CD4-positive, alpha-beta T cell treated with Interleukin-4 for 4 hours (primary cell): ENCODE results near the gene DNPH1.

ENCODE experiments used
- DNase-seq: peaks from one replicate; pipeline ENCODE4 v3.0.0-alpha.2; 2020

DNPH1 gene

DNA sequence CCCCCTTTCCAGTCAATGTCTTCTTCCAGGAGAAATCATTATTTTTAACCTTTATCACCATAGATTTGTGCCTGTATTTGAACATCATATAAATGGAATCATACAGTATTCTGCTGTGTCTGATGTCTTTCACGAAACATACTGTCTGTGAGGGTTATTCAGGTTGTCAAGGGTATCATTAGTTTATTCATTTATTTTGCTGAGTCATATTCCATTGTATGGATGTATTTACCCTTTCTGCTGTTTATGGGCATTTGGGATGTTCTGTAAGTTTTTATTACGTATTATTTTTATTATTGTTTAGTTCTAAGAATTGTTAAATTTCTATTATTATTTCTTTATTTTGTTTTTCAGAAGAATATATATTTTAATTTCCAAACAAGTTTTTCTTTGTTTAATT lies 22.0 kb downstream of the DNPH1 start:
- no peak for DNase-seq

DNA sequence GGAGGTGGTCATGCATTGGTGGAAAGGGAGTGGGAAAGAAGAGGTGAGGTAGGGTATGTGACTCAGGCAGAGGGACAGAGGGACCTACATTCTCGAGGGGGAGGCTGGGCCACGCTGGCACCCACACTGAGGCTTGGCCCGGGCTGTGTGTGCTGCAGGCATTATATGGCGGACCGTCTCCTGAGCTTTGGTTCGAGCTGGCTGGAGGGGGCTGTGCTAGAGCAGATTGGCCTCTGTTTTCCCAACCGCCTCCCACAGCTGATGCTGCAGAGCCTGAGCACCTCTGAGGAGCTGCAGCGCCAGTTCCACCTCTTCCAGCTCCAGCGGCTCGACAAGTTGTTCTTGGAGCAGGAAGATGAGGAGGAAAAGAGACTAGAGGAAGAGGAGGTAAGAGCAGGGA lies 23.4 kb downstream of the DNPH1 start:
- DNase-seq, result no peak

DNA sequence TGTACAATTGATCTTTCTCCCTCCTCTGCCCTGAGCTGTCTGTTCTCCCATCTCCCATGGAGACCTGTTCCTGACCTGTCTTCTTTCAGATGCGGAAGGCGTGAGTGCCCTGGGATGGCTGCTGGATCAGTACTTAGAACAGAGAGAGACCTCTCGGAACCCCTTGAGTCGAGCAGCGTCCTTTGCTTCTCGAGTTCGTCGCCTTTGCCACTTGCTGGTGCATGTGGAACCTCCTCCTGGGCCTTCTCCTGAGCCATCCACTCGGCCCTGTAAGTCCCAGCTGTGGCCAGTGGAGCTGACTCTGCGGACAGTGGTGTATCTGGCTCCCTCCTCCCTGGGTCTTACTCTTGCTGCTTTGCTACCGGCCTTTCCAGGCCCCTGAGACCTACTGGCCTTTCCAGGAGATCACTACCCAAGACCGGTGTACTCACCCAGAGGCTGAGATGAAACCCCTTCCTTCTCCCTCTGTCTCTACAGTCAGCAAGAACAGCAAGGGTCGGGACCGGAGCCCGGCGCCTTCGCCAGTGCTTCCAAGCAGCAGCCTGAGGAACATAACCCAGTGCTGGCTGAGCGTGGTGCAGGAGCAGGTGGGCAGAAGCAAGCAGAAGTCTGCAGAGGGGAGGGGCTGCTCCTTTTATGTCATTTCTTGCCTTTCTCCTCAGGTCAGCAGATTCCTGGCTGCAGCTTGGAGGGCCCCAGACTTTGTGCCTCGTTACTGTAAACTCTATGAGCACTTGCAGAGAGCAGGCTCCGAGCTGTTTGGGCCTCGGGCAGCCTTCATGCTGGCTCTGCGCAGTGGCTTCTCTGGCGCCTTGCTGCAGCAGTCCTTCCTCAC lies 24.8 kb downstream of the DNPH1 start:
- DNase-seq, result no peak

DNA sequence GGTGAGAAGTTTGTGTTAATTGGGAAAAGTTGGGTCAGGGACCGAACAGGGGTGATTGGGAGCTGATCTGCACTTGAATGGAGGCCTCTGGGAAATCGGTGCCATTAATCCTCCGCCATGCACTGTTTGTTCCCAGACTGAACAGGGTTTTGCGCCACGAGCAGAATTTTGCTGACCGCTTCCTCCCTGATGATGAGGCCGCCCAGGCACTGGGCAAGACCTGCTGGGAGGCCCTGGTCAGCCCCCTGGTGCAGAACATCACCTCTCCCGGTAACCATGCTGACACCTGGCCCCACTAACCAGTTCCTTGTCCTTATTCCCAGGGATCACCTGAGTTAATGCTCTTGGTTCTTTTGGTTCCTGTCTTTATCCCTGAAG lies 25.6 kb downstream of the DNPH1 start:
- DNase-seq, result no peak

DNA sequence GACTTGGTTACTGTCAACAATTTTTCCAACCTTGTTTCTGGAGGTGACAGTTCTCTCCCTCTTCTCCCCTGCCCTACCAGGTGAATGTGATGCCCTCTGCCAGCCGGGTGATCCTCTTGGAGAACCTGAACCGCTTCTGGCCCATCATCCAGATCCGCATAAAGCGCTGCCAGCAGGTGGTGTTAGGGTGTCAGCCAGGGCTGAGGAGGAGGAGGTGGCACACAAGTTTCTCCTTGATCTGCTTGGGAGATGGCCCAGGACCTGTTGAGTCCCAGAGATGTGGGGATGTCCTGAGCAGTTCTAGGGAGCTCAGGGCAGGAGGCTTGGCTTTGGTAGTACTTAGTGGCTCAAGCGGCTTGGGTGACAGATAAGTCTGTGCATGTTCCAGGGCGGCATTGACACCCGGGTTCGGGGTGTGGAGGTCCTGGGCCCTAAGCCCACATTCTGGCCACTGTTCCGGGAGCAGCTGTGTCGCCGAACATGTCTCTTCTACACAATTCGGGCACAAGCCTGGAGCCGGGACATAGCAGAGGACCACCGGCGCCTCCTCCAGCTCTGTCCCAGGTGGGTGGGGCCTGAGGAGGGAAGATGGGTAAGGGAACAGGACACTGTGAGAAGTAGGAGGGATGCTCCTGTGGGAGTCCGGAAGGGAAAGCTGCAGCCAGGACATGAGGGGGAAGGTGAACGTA lies 26.1 kb downstream of the DNPH1 start:
- no peak for DNase-seq

DNA sequence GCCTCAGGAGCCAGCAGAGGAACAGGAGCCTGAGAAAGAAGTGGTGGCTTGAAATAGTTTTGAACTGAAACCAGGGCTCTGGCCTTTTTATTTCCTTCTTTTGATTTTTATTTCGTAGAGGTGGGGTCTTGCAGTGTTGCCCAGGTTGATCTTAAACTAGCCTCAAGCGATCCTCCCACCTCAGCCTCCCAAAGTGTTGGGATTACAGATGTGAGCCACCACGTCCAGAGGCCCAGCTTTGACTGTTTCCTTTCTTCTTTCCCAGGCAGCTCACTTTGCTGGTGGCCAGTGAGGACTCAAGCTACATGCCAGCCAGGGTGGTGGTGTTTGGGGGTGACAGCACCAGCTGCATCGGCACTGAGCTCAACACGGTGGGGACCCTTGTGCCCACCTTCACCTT lies 26.8 kb downstream of the DNPH1 start:
- DNase-seq, result no peak

DNA sequence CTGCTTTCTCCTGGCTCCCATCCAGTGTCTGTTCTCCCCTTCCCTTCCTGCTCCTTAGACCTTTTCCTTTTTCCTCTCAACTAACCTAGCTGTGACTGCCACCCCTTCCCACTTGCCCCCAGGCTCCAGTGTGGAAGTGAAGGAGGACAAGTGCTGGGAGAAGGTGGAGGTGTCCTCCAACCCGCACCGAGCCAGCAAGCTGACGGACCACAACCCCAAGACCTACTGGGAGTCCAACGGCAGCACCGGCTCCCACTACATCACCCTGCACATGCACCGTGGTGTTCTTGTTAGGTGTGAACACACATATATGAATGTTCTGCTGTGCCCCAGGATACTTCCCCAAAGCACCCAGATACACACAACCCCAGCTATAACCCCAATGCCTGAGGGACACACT lies 28.7 kb downstream of the DNPH1 start:
- no peak for DNase-seq

DNA sequence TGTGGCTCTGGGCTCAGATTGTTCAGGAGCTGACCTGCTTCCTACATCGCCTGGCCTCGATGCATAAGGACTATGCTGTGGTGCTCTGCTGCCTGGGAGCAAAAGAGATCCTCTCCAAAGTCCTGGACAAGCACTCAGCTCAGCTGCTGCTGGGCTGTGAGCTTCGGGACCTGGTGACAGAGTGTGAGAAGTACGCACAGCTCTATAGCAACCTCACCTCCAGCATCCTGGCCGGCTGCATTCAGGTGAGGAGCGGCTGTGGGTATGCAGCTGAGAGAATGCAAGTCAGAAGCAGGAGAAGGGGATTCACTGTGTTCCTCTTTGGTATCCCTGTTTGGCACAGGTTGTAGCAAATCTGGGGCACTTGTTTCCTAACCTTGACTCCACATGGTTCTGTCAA lies 29.4 kb downstream of the DNPH1 start:
- DNase-seq, result no peak

DNA sequence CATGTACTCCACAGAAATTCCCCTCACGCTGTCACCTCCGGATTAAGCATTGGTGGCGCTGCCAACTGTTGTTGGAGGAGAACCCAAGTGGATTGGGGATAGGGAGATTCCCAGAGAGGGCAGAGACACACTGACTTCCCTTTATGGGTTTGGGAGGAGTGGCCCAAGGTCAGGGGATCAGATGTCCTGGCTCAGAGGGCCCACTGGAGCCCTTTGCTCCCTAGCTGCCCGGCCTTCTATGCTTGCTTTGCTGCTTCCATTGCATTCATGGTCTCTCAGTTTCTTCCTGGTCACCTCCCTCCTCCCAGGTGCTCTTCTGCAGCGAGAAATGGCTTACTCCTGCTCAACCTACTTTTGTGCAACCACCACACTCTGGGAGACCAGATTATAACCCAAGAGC lies 32.9 kb downstream of the DNPH1 start:
- no peak for DNase-seq

DNA sequence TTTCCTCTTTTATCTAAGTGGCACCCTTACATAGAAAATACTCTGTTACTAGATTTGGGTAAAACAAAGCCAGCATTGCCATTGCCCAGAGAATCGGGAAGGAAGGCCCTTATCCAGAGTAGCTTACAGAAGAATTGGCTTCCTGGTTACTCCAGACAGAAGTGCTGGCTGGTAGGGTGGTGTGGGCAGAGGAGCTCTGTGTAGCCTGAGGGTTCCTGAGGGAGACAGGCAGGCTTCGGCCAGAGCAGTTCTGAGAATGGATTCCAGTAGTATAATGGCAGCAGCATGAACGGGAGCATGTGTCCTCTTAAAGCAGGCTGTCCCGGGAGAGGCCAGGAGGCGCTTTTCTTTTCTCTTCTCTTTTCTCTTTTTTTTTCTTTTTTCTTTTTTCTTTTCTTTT lies 35.4 kb downstream of the DNPH1 start:
- DNase-seq, result no peak

DNA sequence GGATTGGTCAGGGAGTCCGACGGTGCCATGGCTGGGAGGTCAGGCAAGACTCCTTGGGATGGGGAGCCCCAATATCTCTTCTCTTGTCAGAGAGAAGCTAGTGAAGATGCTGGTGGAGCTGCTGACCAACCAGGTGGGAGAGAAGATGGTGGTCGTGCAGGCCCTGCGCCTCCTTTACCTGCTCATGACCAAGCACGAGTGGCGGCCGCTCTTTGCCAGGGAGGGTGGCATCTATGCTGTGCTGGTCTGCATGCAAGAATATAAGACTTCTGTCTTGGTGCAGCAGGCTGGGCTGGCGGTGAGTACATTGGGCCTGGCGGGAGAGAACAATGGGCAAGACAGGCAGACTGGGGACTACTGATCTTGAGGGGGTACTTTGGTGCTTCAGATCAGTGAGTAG lies 36.4 kb downstream of the DNPH1 start:
- DNase-seq, result no peak

DNA sequence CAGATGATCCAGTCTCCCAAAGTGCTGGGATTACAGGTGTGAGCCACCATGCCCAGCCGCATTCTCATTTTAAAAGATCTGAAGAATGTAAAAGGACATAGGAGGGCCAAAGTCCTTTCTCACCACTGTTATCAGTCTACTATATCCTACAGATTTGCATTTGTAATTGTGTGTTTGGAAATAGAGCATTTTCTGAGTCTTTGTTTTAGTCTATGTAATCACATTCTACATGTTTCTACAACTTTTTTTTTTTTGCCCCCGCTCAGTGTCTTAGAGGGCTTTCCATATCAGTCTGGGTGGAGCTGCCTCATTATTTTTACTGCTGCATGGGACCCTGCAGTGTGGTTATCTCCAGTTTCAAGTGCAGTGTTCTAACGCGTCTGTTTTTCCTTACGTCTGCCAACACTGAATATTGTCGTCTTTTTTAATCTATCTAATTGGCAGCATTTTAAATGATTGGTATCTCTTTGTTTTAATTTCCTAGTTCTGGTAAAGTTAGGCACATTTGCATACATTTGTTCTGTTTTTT lies 39.4 kb downstream of the DNPH1 start:
- no peak for DNase-seq

DNA sequence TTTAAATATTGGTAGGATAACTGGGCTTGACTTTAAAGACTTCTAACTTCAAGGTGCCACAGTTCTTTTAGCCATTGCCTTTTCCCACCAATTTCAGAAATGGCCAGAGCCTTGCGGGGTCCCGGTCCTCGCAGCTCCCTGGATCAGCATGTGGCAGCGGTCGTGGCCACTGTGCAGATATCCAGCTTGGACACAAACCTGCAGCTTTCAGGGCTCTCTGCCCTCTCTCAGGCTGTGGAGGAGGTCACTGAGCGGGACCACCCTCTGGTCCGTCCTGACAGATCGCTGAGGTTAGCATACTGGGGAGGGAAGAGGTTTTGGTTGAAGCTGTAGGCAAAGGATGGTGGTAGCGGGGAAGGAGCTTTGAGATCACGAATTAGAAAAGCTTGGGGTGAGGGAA lies 40.9 kb downstream of the DNPH1 start:
- DNase-seq, result no peak

DNA sequence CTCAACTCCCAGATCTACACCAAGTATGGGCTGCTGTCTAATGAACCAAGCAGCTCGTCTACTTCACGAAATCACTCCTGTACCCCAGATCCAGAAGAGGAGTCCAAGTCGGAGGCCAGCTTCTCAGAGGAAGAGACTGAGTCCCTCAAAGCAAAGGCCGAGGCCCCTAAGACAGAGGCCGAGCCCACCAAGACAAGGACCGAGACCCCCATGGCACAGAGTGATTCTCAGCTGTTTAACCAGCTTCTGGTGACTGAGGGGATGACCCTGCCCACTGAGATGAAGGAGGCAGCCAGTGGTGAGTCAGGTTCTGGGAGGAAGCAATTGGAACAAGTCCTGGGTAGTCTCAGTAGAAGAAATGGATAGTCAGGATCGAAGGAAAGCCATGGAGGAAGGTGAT lies 41.5 kb downstream of the DNPH1 start:
- no peak for DNase-seq

DNA sequence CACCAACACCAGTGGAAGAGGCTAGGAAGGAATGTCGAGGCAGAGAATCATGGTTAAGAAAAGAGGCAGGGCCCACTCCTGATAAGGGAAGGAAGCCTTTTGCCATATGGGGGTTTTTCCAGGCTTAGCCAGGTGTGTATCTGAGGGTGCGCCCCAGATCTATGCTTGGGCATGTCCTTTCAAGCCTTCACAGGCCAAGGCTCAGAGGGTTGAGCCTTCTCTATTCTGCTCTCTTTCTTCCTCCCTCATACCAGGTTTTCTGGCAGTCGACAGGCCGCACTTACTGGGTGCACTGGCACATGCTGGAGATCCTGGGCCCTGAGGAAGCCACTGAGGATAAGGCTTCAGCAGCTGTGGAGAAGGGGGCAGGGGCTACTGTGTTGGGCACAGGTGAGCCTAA lies 42.6 kb downstream of the DNPH1 start:
- no peak for DNase-seq

DNA sequence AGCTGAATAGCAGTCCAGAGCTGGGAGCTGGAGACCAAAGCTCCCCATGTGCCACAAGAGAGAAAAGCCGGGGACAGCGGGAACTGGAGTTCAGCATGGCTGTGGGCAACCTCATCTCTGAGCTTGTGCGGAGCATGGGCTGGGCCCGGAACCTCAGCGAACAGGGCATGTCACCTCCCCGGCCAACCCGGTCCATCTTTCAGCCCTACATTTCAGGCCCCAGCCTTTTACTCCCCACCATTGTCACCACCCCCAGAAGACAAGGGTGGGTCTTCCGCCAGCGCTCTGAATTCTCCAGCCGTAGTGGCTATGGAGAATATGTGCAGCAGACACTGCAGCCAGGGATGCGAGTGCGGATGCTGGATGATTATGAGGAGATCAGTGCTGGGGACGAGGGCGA lies 43.3 kb downstream of the DNPH1 start:
- DNase-seq, result no peak

DNA sequence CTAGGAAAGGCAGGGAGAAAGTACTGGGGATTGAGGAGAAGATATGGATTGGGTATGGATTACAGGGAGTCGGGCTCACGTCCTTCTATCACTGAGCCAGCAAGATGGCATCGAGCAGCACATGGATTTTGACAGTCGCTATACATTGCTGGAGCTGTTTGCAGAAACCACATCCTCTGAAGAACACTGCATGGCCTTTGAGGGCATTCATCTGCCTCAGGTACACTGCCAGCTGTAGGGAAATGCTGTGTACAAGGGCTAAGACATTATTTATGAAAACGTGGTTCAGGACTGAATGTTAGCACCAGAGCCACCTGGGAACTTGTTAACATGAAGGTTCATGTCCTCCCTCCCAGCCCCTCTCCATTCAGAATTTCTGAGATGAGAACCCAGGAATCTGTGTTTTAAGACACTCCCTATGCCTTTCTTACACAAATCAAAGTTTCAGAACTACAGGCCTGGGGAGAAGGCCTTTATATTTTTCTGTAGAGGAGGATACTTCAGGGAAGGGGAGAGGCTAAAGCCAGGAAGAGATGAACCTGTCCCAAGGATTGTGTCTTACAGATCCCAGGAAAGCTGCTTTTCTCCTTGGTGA lies 43.8 kb downstream of the DNPH1 start:
- DNase-seq, result peak; percentile 26

DNA sequence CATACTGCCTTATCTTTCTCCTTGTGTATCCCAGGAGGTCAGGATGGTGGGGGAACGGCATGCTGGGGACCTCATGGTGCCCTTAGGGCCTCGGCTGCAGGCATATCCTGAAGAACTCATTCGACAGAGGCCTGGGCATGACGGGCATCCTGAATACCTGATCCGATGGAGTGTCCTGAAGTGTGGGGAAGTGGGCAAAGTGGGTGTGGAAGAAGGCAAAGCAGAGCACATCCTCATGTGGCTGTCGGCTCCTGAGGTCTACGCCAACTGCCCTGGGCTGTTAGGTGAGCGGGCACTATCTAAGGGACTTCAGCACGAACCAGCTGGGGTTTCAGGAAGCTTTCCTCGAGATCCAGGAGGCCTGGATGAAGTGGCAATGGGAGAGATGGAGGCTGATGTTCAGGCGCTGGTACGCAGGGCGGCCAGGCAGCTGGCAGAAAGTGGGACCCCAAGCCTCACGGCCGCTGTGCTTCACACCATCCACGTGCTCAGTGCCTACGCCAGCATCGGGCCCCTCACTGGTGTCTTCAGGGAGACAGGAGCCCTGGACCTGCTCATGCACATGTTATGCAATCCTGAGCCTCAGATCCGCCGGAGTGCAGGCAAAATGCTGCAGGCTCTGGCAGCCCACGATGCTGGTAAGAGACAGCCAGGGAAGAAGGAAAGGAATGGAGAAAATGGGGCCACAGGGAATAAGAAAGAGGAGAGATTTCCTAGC lies 44.9 kb downstream of the DNPH1 start:
- DNase-seq, result no peak

DNA sequence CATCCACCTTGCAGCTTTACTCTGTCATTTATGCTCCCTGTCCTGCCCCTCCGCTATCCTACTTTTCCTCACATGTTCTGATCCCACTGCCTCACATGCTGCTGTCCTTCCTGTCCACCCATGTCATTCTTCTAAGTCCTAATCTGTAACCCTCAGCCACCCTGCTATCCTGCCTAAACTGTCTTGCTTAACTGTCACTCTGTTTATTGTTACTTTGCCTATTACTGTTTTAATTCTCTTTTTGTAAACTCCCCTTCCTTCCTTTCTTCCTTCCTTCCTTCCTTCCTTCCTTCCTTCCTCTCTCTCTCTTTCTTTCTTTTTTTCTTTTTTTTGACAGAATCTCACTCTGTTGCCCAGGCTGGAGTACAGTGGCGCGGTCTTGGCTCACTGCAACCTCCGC lies 45.8 kb downstream of the DNPH1 start:
- DNase-seq, result no peak

DNA sequence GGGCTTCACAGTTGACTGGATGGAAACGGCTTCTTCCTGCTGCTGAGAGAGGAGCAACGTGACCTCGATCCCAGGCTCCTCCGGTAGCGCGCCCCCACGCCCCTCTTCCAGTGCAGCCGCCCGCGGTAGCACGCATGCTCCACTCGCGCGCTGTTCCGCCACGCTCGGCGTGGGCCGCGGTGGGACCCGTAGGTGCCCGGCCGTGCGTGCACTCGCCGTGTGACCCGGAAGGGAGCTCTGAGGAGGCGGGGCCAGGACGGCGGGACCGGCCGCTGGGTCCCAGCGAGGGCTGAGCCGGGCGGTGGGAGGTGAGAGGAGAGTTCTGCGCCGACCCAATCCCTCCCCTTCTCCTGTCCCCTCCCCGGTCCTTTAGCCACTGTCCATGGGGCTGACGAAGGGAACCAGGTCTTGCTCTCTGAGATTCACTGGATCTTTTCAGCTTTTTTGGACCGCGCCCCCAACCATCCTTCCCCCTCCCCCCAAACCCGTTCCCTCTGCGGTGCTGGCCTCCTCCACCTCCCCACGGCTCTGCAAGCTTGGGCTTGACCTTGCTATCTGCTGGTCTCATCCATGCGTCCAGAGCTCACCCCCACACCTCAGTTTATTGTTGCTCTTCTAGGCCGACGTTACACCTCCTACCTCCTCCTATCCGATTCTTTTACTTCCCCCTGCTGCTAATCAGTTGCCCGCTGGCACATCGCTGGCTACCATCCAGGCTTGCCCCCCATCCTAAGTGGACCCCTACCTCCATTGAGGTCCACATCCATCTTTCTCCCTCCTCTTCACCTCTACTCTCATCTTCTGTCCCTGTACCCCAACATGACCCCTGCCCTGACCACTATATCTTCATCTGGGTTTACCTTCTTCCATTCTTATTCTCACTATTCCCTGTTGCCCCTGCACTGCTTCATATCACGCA lies 47.1 kb downstream of the DNPH1 start, which contains the start of gene CUL9:
TSS of gene CUL9 (plus strand) at position 255 of the 919 bp plus-strand sequence. CDS start 2,115 bp downstream, outside the sequence.
- DNase-seq, result peak; percentile 73

DNA sequence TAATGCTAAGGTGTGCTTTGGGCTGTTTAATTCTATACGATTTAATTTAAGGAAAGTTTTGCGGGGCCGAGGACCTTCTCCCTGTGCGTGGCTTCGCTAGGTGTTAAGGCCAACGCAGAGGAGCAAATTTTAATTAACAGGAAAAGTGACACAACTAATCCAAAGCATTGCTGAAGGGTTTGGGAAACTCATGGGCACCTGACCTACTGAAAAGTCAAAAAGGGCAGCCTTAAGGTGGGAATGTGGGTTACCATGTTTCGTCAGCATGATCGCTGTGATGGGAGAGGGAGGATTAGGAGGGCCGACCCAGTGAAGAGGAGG lies 47.7 kb downstream of the DNPH1 start:
- no peak for DNase-seq

DNA sequence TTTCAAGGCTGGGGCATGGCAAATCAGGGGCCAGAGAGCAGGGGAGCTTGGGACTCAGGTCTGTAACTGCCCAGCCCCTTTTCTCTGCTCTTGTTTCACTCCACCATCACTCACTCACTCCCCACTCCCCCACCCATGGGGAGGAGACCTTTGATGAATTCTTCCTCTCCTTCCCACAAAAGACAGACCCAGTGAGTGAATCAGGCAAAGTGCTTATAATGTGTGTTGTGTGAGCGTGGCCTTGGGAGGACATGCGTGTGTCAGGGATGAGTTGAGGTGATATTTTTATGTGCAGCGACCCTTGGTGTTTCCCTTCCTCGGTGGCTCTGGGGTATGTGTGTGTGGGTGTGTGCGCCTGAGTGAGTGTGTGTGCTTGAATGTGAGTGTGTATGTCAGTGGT lies 48.3 kb downstream of the DNPH1 start:
- DNase-seq, result no peak
